Measurements from ENCODE around the gene ZFR2. TPM values are rescaled to one million over a fixed set of nuclear protein-coding genes. Genes with fewer than 3 reads are reported as not detected.

Gene ZFR2
- total and polyA plus RNA-seq, 4 donors, result not detected

DNA sequence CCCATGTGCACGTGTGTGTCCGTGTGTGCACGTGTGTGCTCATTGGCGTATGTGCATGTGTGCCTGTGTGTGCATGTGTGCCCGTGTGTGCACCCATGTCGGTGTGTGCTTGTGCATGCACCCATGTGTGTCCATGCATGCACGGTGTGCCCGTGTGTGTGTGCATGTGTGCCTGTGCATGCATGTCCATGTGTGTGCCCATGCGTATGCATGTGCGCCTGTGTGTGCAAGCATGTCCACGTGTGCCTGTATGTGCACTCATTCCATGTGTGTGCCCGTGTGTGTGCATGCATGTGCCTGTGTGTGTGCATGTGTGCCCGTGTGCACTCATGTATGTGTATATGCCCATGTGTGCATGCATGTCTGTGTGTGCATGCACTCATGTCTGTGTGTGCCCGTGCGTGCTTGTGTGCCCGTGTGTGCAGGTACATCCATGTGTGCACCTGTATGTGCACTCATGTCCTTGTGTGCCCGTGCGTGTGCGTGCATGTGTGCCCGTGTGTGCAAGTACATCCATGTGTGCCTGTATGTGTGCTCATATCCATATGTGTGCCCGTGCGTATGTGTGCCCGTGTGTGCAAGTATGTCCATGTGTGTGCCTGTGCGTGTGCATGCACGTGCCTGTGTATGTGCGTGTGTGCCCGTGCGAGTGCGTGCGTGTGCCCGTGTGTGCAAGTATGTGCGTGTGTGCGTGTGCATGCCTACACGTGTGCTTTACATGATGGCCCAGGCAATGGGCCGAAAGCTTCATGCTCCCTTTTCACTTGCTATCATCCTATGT lies 61.1 kb downstream of the ZFR2 start:
- DNase-seq, result no peak
- Histone ChIP-seq H3K4me1 (ENCODE audit: control insufficient read depth in 1 of 2, insufficient read depth in 2 of 2, low read length in 2 of 2) (no peaks in the 10 kb centered on the region), H3K27me3 (ENCODE audit: control insufficient read depth in 1 of 2, insufficient read depth in 2 of 2, low read length in 1 of 2) (peaks cover 0 to 2% of the 10 kb centered on the region in 2 donors), H3K4me3 (ENCODE audit: low read length in 2 of 2) (no peak overlapping the region), H3K27ac (ENCODE audit: low read depth in 1 of 2, low read length in 2 of 2) (no peak overlapping the region), H3K36me3 (ENCODE audit: control insufficient read depth in 1 of 2, insufficient read depth in 2 of 2, low read length in 1 of 2) (no peaks in the 10 kb centered on the region), H3K9me3 (ENCODE audit: control insufficient read depth, low read length) (no peaks in the 10 kb centered on the region)
- ATAC-seq (ENCODE audit: low FRiP score), result no peak
- 92 to 95% methylated on average over 35 of the region's 35 CpGs for WGBS, 2 donors
- intact Hi-C loops (cut with DNase I), result no loop called here

DNA sequence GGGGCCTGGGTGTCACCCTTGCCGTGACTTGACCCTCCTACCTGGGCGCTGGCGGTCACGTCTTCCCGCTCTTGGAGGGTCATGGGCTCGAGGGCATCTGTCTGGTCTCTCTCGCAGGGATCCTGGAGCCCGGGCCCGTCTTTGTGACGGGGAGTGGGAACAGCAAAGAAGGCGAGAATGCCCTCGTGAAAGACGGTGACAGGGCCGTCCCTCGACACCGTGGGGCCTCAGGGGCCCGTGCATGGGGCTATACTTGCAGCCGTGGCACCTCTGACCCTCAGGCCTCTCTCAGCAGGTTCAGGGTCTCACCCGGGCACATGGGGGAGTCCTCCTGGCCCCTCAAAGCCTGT lies 61.7 kb downstream of the ZFR2 start:
- Histone ChIP-seq H3K27ac (ENCODE audit: low read depth in 1 of 2, low read length in 2 of 2) (no peak overlapping the region), H3K4me3 (ENCODE audit: low read length in 2 of 2) (no peak overlapping the region), H3K4me1 (ENCODE audit: control insufficient read depth in 1 of 2, insufficient read depth in 2 of 2, low read length in 2 of 2) (no peaks in the 10 kb centered on the region), H3K9me3 (ENCODE audit: control insufficient read depth, low read length) (no peaks in the 10 kb centered on the region), H3K27me3 (ENCODE audit: control insufficient read depth in 1 of 2, insufficient read depth in 2 of 2, low read length in 1 of 2) (peaks cover 0 to 2% of the 10 kb centered on the region in 2 donors), H3K36me3 (ENCODE audit: control insufficient read depth in 1 of 2, insufficient read depth in 2 of 2, low read length in 1 of 2) (no peaks in the 10 kb centered on the region)
- 69 to 78% methylated on average over 19 of the region's 19 CpGs for WGBS, 2 donors
- DNase-seq (no peak), ATAC-seq (ENCODE audit: low FRiP score) (no peak)
- intact Hi-C loops (cut with DNase I), result no loop called here

DNA sequence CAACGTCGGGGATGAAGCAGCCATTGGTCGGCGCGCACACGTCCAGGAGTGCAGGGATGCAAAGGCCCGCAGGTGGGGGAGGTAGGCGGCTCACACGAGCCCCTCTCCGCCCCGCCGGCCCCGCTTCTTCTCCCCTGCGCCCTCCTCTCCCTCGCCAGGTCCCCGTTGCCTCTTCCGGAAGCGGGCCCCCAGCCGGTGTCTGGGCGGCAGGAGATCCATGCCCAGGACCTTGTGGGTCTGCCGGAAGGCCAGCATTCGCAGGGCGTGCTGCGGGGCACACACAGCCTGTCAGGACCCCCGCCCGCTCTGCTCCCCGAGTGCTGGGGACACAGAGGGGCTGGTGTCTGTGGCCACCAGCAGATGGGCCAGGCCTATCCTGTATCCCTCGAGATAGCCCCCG lies 63.0 kb downstream of the ZFR2 start:
- no peak for ATAC-seq (ENCODE audit: low FRiP score)
- WGBS, 2 donors, result 86 to 87% methylated on average over 28 to 29 of the region's 29 CpGs
- Histone ChIP-seq H3K27ac (ENCODE audit: low read depth in 1 of 2, low read length in 2 of 2) (no peak overlapping the region), H3K36me3 (ENCODE audit: control insufficient read depth in 1 of 2, insufficient read depth in 2 of 2, low read length in 1 of 2) (no peaks in the 10 kb centered on the region), H3K4me3 (ENCODE audit: low read length in 2 of 2) (no peak overlapping the region), H3K4me1 (ENCODE audit: control insufficient read depth in 1 of 2, insufficient read depth in 2 of 2, low read length in 2 of 2) (no peaks in the 10 kb centered on the region), H3K27me3 (ENCODE audit: control insufficient read depth in 1 of 2, insufficient read depth in 2 of 2, low read length in 1 of 2) (peaks cover 0 to 2% of the 10 kb centered on the region in 2 donors), H3K9me3 (ENCODE audit: control insufficient read depth, low read length) (no peaks in the 10 kb centered on the region)
- DNase-seq, result no peak
- intact Hi-C loops (cut with DNase I), result no loop called here

DNA sequence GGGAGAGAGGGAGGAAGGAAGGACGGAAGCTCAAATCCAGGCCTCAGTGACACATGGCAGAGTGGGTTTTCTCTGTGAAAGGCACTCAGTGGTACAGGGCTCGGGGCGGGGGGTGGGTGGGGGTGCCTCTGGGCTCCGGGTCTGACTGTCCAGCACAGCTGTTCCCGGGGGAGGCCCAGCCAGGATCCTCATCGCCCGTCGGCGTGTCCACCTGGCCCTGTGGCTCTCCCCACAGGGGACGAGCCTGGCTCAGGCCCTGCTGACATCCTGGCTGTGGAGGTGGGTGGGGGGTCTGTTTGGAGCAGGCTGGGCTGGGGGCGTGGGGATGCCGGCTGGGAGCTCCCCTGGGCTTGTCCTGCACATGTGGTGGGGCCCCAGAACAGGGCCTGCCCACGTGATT lies 64.4 kb downstream of the ZFR2 start:
- DNase-seq, result no peak
- H3K4me1 ChIP-seq (ENCODE audit: control insufficient read depth in 1 of 2, insufficient read depth in 2 of 2, low read length in 2 of 2), result no peaks in the 10 kb centered on the region
- H3K4me3 ChIP-seq (ENCODE audit: low read length in 2 of 2), result no peak overlapping the region
- WGBS, 2 donors, result 70 to 75% methylated on average over 12 to 13 of the region's 13 CpGs
- ATAC-seq (ENCODE audit: low FRiP score), result no peak
- no peaks in the 10 kb centered on the region for H3K9me3 ChIP-seq (ENCODE audit: control insufficient read depth, low read length)
- H3K36me3 ChIP-seq (ENCODE audit: control insufficient read depth in 1 of 2, insufficient read depth in 2 of 2, low read length in 1 of 2), result no peaks in the 10 kb centered on the region
- H3K27me3 ChIP-seq (ENCODE audit: control insufficient read depth in 1 of 2, insufficient read depth in 2 of 2, low read length in 1 of 2), result peaks cover 0 to 2% of the 10 kb centered on the region in 2 donors
- no peak overlapping the region for H3K27ac ChIP-seq (ENCODE audit: low read depth in 1 of 2, low read length in 2 of 2)
- intact Hi-C loops (cut with DNase I), result no loop called here

DNA sequence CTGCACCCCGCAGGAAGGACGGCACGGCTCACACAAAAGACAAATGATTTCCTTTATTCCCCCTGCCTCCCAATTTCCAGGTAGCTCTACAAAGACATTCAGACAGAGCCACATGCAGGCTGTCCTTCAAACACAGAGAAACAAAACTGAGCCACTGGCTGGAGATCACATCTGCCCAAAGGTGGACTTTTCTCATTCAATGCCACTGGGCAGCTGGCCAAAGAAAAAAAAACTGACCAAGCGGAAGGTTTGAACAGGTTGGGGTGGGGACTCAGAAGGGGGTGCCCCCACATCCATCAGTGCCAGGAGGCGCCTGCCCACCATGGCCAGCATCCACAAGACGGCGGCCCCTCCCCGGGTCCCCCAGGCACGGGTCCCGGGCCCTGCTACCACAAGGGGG lies 64.9 kb downstream of the ZFR2 start:
- no peak for ATAC-seq (ENCODE audit: low FRiP score)
- no peaks in the 10 kb centered on the region for H3K4me1 ChIP-seq (ENCODE audit: control insufficient read depth in 1 of 2, insufficient read depth in 2 of 2, low read length in 2 of 2)
- intact Hi-C loops (cut with DNase I), result no loop called here
- no peak overlapping the region for H3K27ac ChIP-seq (ENCODE audit: low read depth in 1 of 2, low read length in 2 of 2)
- no peaks in the 10 kb centered on the region for H3K9me3 ChIP-seq (ENCODE audit: control insufficient read depth, low read length)
- no peak for DNase-seq
- no peaks in the 10 kb centered on the region for H3K36me3 ChIP-seq (ENCODE audit: control insufficient read depth in 1 of 2, insufficient read depth in 2 of 2, low read length in 1 of 2)
- H3K27me3 ChIP-seq (ENCODE audit: control insufficient read depth in 1 of 2, insufficient read depth in 2 of 2, low read length in 1 of 2), result peaks cover 0 to 2% of the 10 kb centered on the region in 2 donors
- 74 to 76% methylated on average over 10 of the region's 10 CpGs for WGBS, 2 donors
- H3K4me3 ChIP-seq (ENCODE audit: low read length in 2 of 2), result no peak overlapping the region

DNA sequence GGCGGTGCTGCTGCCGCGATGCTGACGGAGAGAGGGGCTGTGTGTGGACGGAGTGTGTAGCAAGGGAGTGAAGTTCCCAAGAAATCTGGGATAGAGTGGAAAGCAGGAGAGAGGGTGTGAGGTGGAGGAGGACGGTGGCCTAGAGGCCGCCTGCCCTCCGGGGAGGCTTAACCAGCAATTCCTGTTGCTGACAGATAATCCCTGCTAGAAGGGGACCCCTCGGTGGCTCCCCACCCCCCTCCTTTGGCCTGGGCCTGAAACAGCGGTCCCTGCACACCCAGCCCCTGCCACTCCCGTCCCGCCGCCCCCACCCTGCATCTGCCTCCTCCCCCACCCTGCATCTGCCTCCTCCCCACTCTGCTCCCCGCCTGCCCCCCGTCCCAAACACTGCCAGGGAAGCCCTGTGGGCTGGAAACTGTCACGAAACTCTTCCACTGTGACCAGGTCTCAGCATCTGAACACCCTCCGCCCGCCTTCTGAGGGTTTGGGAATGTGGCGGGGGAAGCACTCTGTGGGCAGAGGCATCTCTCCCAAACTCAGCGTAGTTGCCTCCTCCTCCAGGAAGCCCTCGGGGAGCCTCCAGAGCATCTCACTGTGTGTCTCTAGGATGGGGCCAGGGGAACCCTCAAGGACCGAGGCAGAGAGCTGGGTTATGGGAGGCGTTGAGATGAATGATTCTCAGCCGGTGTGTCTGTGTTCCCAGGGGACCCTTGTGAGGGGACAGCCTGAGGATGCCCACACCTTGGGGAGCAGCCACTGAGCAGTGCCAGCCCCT lies 65.5 kb downstream of the ZFR2 start:
- no peaks in the 10 kb centered on the region for H3K4me1 ChIP-seq (ENCODE audit: control insufficient read depth in 1 of 2, insufficient read depth in 2 of 2, low read length in 2 of 2)
- ATAC-seq (ENCODE audit: low FRiP score) (no peak), DNase-seq (no peak)
- peaks cover 0 to 2% of the 10 kb centered on the region in 2 donors for H3K27me3 ChIP-seq (ENCODE audit: control insufficient read depth in 1 of 2, insufficient read depth in 2 of 2, low read length in 1 of 2)
- intact Hi-C loops (cut with DNase I), result no loop called here
- no peak overlapping the region for H3K27ac ChIP-seq (ENCODE audit: low read depth in 1 of 2, low read length in 2 of 2)
- H3K9me3 ChIP-seq (ENCODE audit: control insufficient read depth, low read length), result no peaks in the 10 kb centered on the region
- 73 to 75% methylated on average over 24 of the region's 24 CpGs for WGBS, 2 donors
- H3K4me3 ChIP-seq (ENCODE audit: low read length in 2 of 2), result no peak overlapping the region
- no peaks in the 10 kb centered on the region for H3K36me3 ChIP-seq (ENCODE audit: control insufficient read depth in 1 of 2, insufficient read depth in 2 of 2, low read length in 1 of 2)

DNA sequence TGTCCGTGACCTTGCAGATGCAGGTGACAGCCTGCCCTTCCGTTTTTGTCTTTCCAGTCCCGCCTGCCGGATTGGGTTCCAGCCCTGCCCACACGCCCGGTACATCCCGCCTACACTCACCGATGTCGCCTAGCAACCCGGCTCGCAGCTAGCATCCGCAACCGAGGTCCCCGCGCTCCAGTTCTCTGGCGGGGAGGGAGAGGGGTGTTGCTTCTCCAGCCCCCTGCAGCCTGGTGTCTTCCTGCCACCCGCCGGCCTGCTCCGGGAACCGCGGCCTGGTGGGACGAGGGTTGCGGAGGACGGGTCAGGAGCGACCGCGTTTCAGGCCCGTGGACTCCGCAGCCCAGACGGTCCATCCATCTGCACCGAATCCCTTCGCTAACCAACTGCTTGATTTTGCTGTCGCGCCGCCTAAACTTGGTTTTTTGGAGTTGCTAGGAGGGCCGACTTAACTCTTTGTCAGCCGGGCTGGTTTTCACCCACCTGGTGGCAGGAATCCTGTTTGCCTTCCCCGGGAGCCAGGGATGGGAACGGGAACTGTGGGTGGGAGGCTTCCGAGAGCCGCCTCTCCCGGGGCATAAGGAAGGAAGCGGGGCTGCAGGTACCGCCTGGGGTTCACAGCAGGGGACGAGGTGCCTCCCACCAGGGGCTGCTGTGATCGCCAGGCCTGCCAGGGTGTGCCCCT lies 67.3 kb downstream of the ZFR2 start:
- Histone ChIP-seq H3K27me3 (ENCODE audit: control insufficient read depth in 1 of 2, insufficient read depth in 2 of 2, low read length in 1 of 2) (peaks cover 0 to 2% of the 10 kb centered on the region in 2 donors), H3K9me3 (ENCODE audit: control insufficient read depth, low read length) (peaks cover 2% of the 10 kb centered on the region), H3K4me3 (ENCODE audit: low read length in 2 of 2) (no peak overlapping the region), H3K36me3 (ENCODE audit: control insufficient read depth in 1 of 2, insufficient read depth in 2 of 2, low read length in 1 of 2) (no peaks in the 10 kb centered on the region), H3K4me1 (ENCODE audit: control insufficient read depth in 1 of 2, insufficient read depth in 2 of 2, low read length in 2 of 2) (no peaks in the 10 kb centered on the region), H3K27ac (ENCODE audit: low read depth in 1 of 2, low read length in 2 of 2) (no peak overlapping the region)
- DNase-seq, result no peak
- intact Hi-C loops (cut with DNase I), result no loop called here
- ATAC-seq (ENCODE audit: low FRiP score), result no peak
- 4 to 5% methylated on average over 42 to 46 of the region's 46 CpGs for whole genome bisulfite sequencing, 2 donors

DNA sequence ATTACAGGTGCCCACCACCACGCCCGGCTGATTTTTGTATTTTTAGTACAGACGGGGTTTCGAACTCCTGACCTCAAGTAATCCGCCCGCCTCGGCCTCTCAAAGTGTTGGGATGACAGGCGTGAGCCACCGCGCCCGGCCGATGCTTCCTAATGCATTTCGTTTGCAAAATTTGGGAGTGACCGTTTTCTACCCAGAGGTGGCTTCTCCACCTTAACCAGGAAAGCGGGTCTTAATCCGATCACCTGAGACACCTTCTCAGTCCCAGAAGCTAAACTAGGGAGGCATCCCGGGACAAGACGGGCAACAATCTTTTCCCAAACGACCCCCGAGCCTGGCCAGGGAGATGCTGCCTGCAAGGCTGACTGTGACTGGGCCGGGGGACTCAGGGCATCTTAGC lies 67.8 kb downstream of the ZFR2 start:
- DNase-seq (no peak), ATAC-seq (ENCODE audit: low FRiP score) (no peak)
- H3K36me3 ChIP-seq (ENCODE audit: control insufficient read depth in 1 of 2, insufficient read depth in 2 of 2, low read length in 1 of 2), result no peaks in the 10 kb centered on the region
- no peak overlapping the region for H3K4me3 ChIP-seq (ENCODE audit: low read length in 2 of 2)
- intact Hi-C loops (cut with DNase I), result no loop called here
- WGBS, 2 donors, result 27 to 32% methylated on average over 21 of the region's 21 CpGs
- no peaks in the 10 kb centered on the region for H3K4me1 ChIP-seq (ENCODE audit: control insufficient read depth in 1 of 2, insufficient read depth in 2 of 2, low read length in 2 of 2)
- no peak overlapping the region for H3K27ac ChIP-seq (ENCODE audit: low read depth in 1 of 2, low read length in 2 of 2)
- H3K27me3 ChIP-seq (ENCODE audit: control insufficient read depth in 1 of 2, insufficient read depth in 2 of 2, low read length in 1 of 2), result peaks cover 0 to 2% of the 10 kb centered on the region in 2 donors
- H3K9me3 ChIP-seq (ENCODE audit: control insufficient read depth, low read length), result peaks cover 4% of the 10 kb centered on the region

All from aorta (tissue), 5 donors.